ENCODE results near the gene ACSL3.

Gene ACSL3

DNA sequence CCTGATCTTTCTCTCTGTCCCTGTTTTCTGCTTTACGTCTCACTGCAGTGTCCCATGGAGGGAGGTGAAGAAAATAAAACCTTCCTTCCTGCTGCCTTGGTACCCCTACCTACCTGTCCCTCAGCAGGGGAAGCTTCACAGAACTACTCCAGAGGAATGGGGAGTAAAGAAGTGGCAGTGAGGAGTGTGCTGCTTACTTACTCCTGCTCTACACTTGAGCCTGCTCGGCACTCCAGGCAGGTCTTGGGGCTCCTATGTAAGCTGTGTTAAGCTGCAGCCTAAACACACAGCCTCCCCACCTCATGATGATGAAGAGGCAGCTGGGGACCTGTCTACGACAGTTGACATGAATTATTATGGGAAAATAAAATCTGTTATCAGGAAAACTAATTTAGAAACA, 72.6 kb downstream of the ACSL3 start:
- in situ Hi-C loops (cut with MboI; ENCODE audit: low pct_unique_long_range_greater_than_20kb, low sequenced_read_pairs, unreplicated experiment), result no loop called here
- no peak for DNase-seq (ENCODE audit: low spot score)
- TF ChIP-seq CTCF (IDR thresholded peaks at IDR 0.05; ENCODE audit: extremely low read depth, insufficient read depth, missing control alignments), result no peak

- in situ Hi-C loops (cut with MboI; ENCODE audit: low pct_unique_long_range_greater_than_20kb, low sequenced_read_pairs, unreplicated experiment), result no loop called here
- no peak for TF ChIP-seq CTCF (IDR thresholded peaks at IDR 0.05; ENCODE audit: extremely low read depth, insufficient read depth, missing control alignments)
- DNase-seq (ENCODE audit: low spot score), result no peak
These were observed 75.0 kb downstream of the ACSL3 start for GRCh38 chr2:222935688-222936298.

GRCh38 chr2:222936705-222937104, 75.9 kb downstream of the ACSL3 start:
- no peak for DNase-seq (ENCODE audit: low spot score)
- no peak for TF ChIP-seq CTCF (IDR thresholded peaks at IDR 0.05; ENCODE audit: extremely low read depth, insufficient read depth, missing control alignments)
- in situ Hi-C loops (cut with MboI; ENCODE audit: low pct_unique_long_range_greater_than_20kb, low sequenced_read_pairs, unreplicated experiment), result no loop called here

GRCh38 chr2:222938327-222938726, 77.5 kb downstream of the ACSL3 start:
- DNase-seq (ENCODE audit: low spot score), result no peak
- in situ Hi-C loops (cut with MboI; ENCODE audit: low pct_unique_long_range_greater_than_20kb, low sequenced_read_pairs, unreplicated experiment), result no loop called here
- no peak for TF ChIP-seq CTCF (IDR thresholded peaks at IDR 0.05; ENCODE audit: extremely low read depth, insufficient read depth, missing control alignments)

DNA sequence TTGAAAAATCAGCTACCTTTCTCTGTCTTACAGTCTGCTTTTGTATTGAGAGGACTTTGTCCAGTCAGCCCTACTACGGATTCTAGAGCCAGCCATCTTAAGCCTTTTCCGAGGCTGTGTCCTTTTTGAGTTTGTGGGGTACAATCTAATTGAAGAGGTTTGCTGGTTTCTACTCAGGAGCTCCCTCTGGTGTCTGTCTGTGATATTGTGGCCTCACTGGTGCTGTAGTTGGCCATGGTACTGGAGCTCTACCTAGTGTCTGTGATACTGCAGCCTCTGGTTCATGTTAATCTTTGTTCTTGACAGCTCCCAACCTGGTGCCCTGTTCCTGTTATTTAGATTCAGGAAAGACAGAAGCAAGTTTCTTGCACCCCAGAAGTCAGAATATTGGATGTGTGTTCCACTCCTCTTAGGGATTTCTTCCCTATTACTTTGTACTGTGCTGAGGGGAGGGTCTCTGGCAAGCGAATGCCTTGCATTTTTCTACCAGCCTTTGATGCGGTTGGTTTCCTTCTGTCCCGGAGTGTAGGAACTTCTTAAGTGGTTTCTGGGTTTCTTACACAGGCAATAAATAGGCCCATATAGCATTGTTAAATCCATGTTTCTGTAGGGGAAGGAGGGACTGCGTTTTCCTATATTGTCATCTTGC, 78.5 kb downstream of the ACSL3 start:
- DNase-seq (ENCODE audit: low spot score), result peak; percentile 21
- TF ChIP-seq CTCF (IDR thresholded peaks at IDR 0.05; ENCODE audit: extremely low read depth, insufficient read depth, missing control alignments), result peak; percentile 73
- in situ Hi-C loops (cut with MboI; ENCODE audit: low pct_unique_long_range_greater_than_20kb, low sequenced_read_pairs, unreplicated experiment), result no loop called here

DNA sequence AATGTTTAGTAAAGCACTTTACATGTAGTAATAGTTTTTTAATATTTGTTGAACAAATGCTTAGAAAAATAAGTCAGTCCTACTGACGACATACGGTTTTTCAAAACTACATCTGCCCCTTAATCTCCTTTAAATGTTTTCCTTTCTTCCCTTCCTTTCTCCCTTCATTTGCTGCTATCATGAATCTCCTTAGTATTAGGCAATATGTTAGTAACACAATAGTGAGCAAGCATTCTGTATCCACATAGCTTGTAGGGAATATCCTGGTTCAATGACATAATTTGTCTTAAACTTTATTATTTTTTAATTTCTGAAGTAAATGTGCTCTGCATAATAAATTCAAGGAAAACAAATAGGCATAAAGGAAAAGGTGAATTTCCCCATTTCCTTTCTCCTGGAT, 79.1 kb downstream of the ACSL3 start:
- no peak for DNase-seq (ENCODE audit: low spot score)
- in situ Hi-C loops (cut with MboI; ENCODE audit: low pct_unique_long_range_greater_than_20kb, low sequenced_read_pairs, unreplicated experiment), result no loop called here
- no peak for TF ChIP-seq CTCF (IDR thresholded peaks at IDR 0.05; ENCODE audit: extremely low read depth, insufficient read depth, missing control alignments)

All from GM13977 (cell line).